CD4-positive, alpha-beta T cell (primary cell): ENCODE data around the gene VSIG4. TPM values are rescaled to one million over a fixed set of nuclear protein-coding genes. Genes with fewer than 3 reads are reported as not detected.

ENCODE experiments used
- ATAC-seq: fragments of 200-7000 bp; cut with Tn5 transposase; one replicate; pipeline ENCODE4 v1.10.0; 2022; ENCODE audit warnings: mild to moderate bottlenecking; ENCODE audit not compliant: poor library complexity
- CTCF ChIA-PET: fragments of 350-600 bp; sonication (Branson Sonifier 250); formaldehyde crosslinking; loops from one replicate; lab custom pipeline; 2021; ENCODE audit warnings: antibody characterized with exemption, inconsistent platforms; lab: Charles Lee
- POLR2A ChIA-PET: fragments of 350-600 bp; sonication (Branson Sonifier 250); formaldehyde crosslinking; loops from one replicate; lab custom pipeline; 2021; ENCODE audit warnings: antibody characterized with exemption, inconsistent platforms; lab: Charles Lee
- DNase-seq, 14 experiments: peaks; one replicate each; pipeline ENCODE4 v3.0.0-alpha.2; 2013 to 2020; ENCODE audit warnings: mixed read lengths in 2 of 14
- H3K27ac ChIP-seq, 2 donors: one replicate each; pipeline versions ENCODE4 v1.5.1 to v1.7.0; 2013; ENCODE audit warnings: low read length in 2 of 2, low read depth in 1 of 2, mild to moderate bottlenecking in 1 of 2
- H3K27me3 ChIP-seq, 2 experiments: 1 replicate in 1 of 2; 2 replicates in 1 of 2; pipeline versions ENCODE4 v1.6.1 to v1.7.0; 2013; ENCODE audit warnings: low read length in 2 of 2, control low read depth in 1 of 2, mild to moderate bottlenecking in 1 of 2, moderate library complexity in 1 of 2; ENCODE audit not compliant: insufficient read depth in 2 of 2, control insufficient read depth in 1 of 2
- H3K36me3 ChIP-seq: one replicate; pipeline ENCODE4 v1.6.1; 2013; ENCODE audit warnings: low read length, control low read depth; ENCODE audit not compliant: insufficient read depth
- H3K4me1 ChIP-seq: one replicate; pipeline ENCODE4 v1.6.1; 2013; ENCODE audit warnings: low read length, control low read depth; ENCODE audit not compliant: insufficient read depth
- H3K4me3 ChIP-seq: one replicate; pipeline ENCODE4 v1.5.1; 2013; ENCODE audit warnings: mild to moderate bottlenecking, low read length, moderate library complexity
- H3K9me3 ChIP-seq, 2 experiments: 1 replicate in 1 of 2; 2 replicates in 1 of 2; pipeline versions ENCODE4 v1.6.1 to v1.7.0; 2013; ENCODE audit warnings: low read length in 2 of 2, mild to moderate bottlenecking in 2 of 2, control low read depth in 1 of 2, moderate library complexity in 1 of 2; ENCODE audit not compliant: control insufficient read depth in 1 of 2, insufficient read depth in 1 of 2
- H3K27ac Mint-ChIP-seq: one replicate; pipeline ENCODE4 v1.8.0; 2020; ENCODE audit warnings: mixed read lengths
- H3K27me3 Mint-ChIP-seq: one replicate; pipeline ENCODE4 v1.8.0; 2021; ENCODE audit warnings: mixed read lengths
- H3K36me3 Mint-ChIP-seq: one replicate; pipeline ENCODE4 v1.8.0; 2021; ENCODE audit warnings: low read depth, mixed read lengths
- H3K4me1 Mint-ChIP-seq: one replicate; pipeline ENCODE4 v1.8.0; 2021; ENCODE audit warnings: low read depth, mixed read lengths
- H3K4me3 Mint-ChIP-seq: one replicate; pipeline ENCODE4 v1.8.0; 2020; ENCODE audit warnings: mild to moderate bottlenecking, mixed read lengths
- H3K9me3 Mint-ChIP-seq: one replicate; pipeline ENCODE4 v1.8.0; 2020; ENCODE audit warnings: mixed read lengths
- intact Hi-C, 2 experiments: fragments of 100-400 bp; cut with DNase I in 1 of 2; cut with micrococcal nuclease in 1 of 2; formaldehyde crosslinking; loops; one replicate each; pipeline versions ENCODE4 v1.15.1 to v1.9.0; 2023 to 2025; cut with DNase I, micrococcal nuclease
- total RNA-seq, 174 experiments: library from RNA in 2 of 174; stranded (reverse) in 2 of 174; gene quantifications; one replicate each; pipeline ENCODE4 v1.2.3 and lab custom pipeline; 2021 to 2026
- TF ChIP-seq, protein P1 (sequence below): fragments of 200-600 bp; IDR thresholded peaks from one replicate; pipeline ENCODE4 v1.8.0; 2022; ENCODE audit warnings: antibody characterized with exemption, mild to moderate bottlenecking

VSIG4 gene
- total RNA-seq, 2 experiments from 2014 or later: 0.11 TPM; not detected in 1

GRCh38 chrX:66014556-66014955 is 25.3 kb downstream of the VSIG4 start:
- ATAC-seq (no peak), DNase-seq (no peak)
- no peaks in the 10 kb centered on the region for H3K9me3 ChIP-seq
- Mint-ChIP-seq H3K4me3 (no peak overlapping the region), H3K9me3 (no peaks in the 10 kb centered on the region), H3K27ac (peak overlapping the region; percentile 56), H3K4me1 (peaks cover 87% of the 10 kb centered on the region), H3K36me3 (no peaks in the 10 kb centered on the region), H3K27me3 (no peaks in the 10 kb centered on the region)
- intact Hi-C loops: loop anchor here in 1 of 2 experiments (10.0 kb wide), 1 partner anchor 320 kb away; no protein-coding TSS in a partner anchor
- no peak overlapping the region for H3K27ac ChIP-seq
- TF ChIP-seq, protein P1, sequence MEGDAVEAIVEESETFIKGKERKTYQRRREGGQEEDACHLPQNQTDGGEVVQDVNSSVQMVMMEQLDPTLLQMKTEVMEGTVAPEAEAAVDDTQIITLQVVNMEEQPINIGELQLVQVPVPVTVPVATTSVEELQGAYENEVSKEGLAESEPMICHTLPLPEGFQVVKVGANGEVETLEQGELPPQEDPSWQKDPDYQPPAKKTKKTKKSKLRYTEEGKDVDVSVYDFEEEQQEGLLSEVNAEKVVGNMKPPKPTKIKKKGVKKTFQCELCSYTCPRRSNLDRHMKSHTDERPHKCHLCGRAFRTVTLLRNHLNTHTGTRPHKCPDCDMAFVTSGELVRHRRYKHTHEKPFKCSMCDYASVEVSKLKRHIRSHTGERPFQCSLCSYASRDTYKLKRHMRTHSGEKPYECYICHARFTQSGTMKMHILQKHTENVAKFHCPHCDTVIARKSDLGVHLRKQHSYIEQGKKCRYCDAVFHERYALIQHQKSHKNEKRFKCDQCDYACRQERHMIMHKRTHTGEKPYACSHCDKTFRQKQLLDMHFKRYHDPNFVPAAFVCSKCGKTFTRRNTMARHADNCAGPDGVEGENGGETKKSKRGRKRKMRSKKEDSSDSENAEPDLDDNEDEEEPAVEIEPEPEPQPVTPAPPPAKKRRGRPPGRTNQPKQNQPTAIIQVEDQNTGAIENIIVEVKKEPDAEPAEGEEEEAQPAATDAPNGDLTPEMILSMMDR: no peak
- H3K36me3 ChIP-seq: no peaks in the 10 kb centered on the region
- ChIA-PET CTCF (no interaction called here), POLR2A (interaction anchor here (1.3 to 2.7 kb wide), 3 partner anchors 8 to 12 kb away, joined by 4 to 8 read pairs (median 4); no protein-coding TSS in a partner anchor)
- H3K4me1 ChIP-seq: peaks cover 64% of the 10 kb centered on the region
- no peaks in the 10 kb centered on the region for H3K27me3 ChIP-seq
- no peak overlapping the region for H3K4me3 ChIP-seq

DNA sequence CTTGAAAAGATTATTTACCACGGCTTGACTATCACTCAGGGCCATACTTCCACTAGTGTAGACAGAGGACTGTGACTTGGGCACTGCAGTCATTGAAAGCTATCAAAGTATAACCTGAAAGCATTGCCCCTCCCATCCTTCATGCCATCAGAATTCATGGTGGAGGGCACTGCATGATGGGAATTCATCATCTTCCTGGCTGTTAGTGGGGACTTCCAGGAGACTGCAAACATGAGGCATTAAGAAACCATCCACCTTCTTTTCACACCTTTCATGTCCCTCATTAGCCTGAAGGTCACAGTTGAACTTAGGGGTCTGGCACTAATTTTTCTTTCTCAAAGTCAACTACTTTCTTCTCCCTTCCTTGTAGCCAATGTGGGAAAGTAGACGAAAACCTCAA is 25.8 kb downstream of the VSIG4 start:
- no peak for DNase-seq
- Histone ChIP-seq H3K4me3 (no peak overlapping the region), H3K27me3 (no peaks in the 10 kb centered on the region), H3K4me1 (peaks cover 60% of the 10 kb centered on the region), H3K27ac (no peak overlapping the region), H3K9me3 (no peaks in the 10 kb centered on the region), H3K36me3 (no peaks in the 10 kb centered on the region)
- ATAC-seq: no peak
- TF ChIP-seq, protein P1: no peak
- Mint-ChIP-seq H3K4me3 (no peak overlapping the region), H3K36me3 (no peaks in the 10 kb centered on the region), H3K27ac (no peak overlapping the region), H3K4me1 (peaks cover 82% of the 10 kb centered on the region), H3K9me3 (no peaks in the 10 kb centered on the region), H3K27me3 (no peaks in the 10 kb centered on the region)
- intact Hi-C loops: loop anchor here in 1 of 2 experiments (10.0 kb wide), 1 partner anchor 319 kb away; no protein-coding TSS in a partner anchor
- ChIA-PET CTCF (no interaction called here), POLR2A (interaction anchor here (1.3 to 2.7 kb wide), 2 partner anchors 9 to 11 kb away, joined by 4 to 8 read pairs; no protein-coding TSS in a partner anchor)

GRCh38 chrX:66013194-66013816 is 26.6 kb downstream of the VSIG4 start:
- H3K9me3 ChIP-seq: no peaks in the 10 kb centered on the region
- peaks cover 74% of the 10 kb centered on the region for H3K4me1 Mint-ChIP-seq
- intact Hi-C loops: loop anchor here in 1 of 2 experiments (10.0 kb wide), 1 partner anchor 319 kb away; no protein-coding TSS in a partner anchor
- DNase-seq (no peak), ATAC-seq (no peak)
- H3K27me3 ChIP-seq: no peaks in the 10 kb centered on the region
- H3K4me1 ChIP-seq: peaks cover 53% of the 10 kb centered on the region
- no peaks in the 10 kb centered on the region for H3K36me3 ChIP-seq
- no peaks in the 10 kb centered on the region for H3K9me3 Mint-ChIP-seq
- no peaks in the 10 kb centered on the region for H3K27me3 Mint-ChIP-seq
- H3K4me3 Mint-ChIP-seq: no peak overlapping the region
- no peak overlapping the region for H3K27ac Mint-ChIP-seq
- ChIA-PET CTCF (no interaction called here), POLR2A (interaction anchor here (2.7 kb wide), 1 partner anchor 9 kb away, joined by 8 read pairs; no protein-coding TSS in a partner anchor)
- H3K27ac ChIP-seq: no peak overlapping the region
- TF ChIP-seq, protein P1: no peak
- H3K4me3 ChIP-seq: no peak overlapping the region
- no peaks in the 10 kb centered on the region for H3K36me3 Mint-ChIP-seq
